IPS-15b (cell line): Measurements from ENCODE around the gene ZDHHC8.

Experiments
- H3K27me3 ChIP-seq: one replicate; pipeline ENCODE4 v1.6.1; 2013; ENCODE audit warnings: low read length; ENCODE audit not compliant: control insufficient read depth, insufficient read depth
- H3K36me3 ChIP-seq: one replicate; pipeline ENCODE4 v1.6.1; 2013; ENCODE audit warnings: low read length; ENCODE audit not compliant: control insufficient read depth, insufficient read depth
- H3K4me1 ChIP-seq: one replicate; pipeline ENCODE4 v1.6.1; 2013; ENCODE audit warnings: mild to moderate bottlenecking, low read length; ENCODE audit not compliant: control insufficient read depth, insufficient read depth
- H3K4me3 ChIP-seq: one replicate; pipeline ENCODE4 v1.5.1; 2013; ENCODE audit warnings: low read depth, low read length
- H3K9ac ChIP-seq: one replicate; pipeline ENCODE4 v1.6.1; 2013; ENCODE audit warnings: low read depth, mild to moderate bottlenecking, low read length
- H3K9me3 ChIP-seq: one replicate; pipeline ENCODE4 v1.6.1; 2013; ENCODE audit warnings: mild to moderate bottlenecking, low read length; ENCODE audit not compliant: control insufficient read depth, insufficient read depth

ZDHHC8 gene

GRCh38 chr22:20089226-20089976 lies 42.2 kb upstream of the ZDHHC8 start:
- H3K9me3 ChIP-seq, result no peaks in the 10 kb centered on the region
- H3K9ac ChIP-seq, result no peak overlapping the region
- H3K27me3 ChIP-seq, result no peaks in the 10 kb centered on the region
- peaks cover 84% of the 10 kb centered on the region for H3K36me3 ChIP-seq
- H3K4me3 ChIP-seq, result no peak overlapping the region
- H3K4me1 ChIP-seq, result no peaks in the 10 kb centered on the region

- Histone ChIP-seq H3K27me3 (no peaks in the 10 kb centered on the region), H3K4me1 (no peaks in the 10 kb centered on the region), H3K9me3 (no peaks in the 10 kb centered on the region), H3K9ac (no peak overlapping the region), H3K4me3 (no peak overlapping the region), H3K36me3 (peaks cover 88% of the 10 kb centered on the region)
Measured at GRCh38 chr22:20089977-20090729, 41.5 kb upstream of the ZDHHC8 start.

- H3K4me1 ChIP-seq, result no peaks in the 10 kb centered on the region
- H3K36me3 ChIP-seq, result peaks cover 89% of the 10 kb centered on the region
- no peak overlapping the region for H3K9ac ChIP-seq
- H3K9me3 ChIP-seq, result no peaks in the 10 kb centered on the region
- H3K27me3 ChIP-seq, result no peaks in the 10 kb centered on the region
- no peak overlapping the region for H3K4me3 ChIP-seq
Measured at GRCh38 chr22:20090730-20091240, 40.8 kb upstream of the ZDHHC8 start.

GRCh38 chr22:20091690-20092476 lies 39.7 kb upstream of the ZDHHC8 start:
- Histone ChIP-seq H3K27me3 (no peaks in the 10 kb centered on the region), H3K4me3 (no peak overlapping the region), H3K4me1 (no peaks in the 10 kb centered on the region), H3K36me3 (peaks cover 79% of the 10 kb centered on the region), H3K9me3 (no peaks in the 10 kb centered on the region), H3K9ac (no peak overlapping the region)

GRCh38 chr22:20092477-20092854 lies 39.1 kb upstream of the ZDHHC8 start:
- no peaks in the 10 kb centered on the region for H3K9me3 ChIP-seq

GRCh38 chr22:20093418-20094196 lies 38.0 kb upstream of the ZDHHC8 start:
- H3K36me3 ChIP-seq, result peaks cover 68% of the 10 kb centered on the region
- no peaks in the 10 kb centered on the region for H3K27me3 ChIP-seq
- H3K4me3 ChIP-seq, result no peak overlapping the region
- H3K9ac ChIP-seq, result no peak overlapping the region
- no peaks in the 10 kb centered on the region for H3K4me1 ChIP-seq
- no peaks in the 10 kb centered on the region for H3K9me3 ChIP-seq

More at GRCh38 chr22:20092477-20092854, 39.1 kb upstream of the ZDHHC8 start:
- no peak overlapping the region for H3K4me3 ChIP-seq
- H3K36me3 ChIP-seq, result peaks cover 73% of the 10 kb centered on the region
- H3K9ac ChIP-seq, result no peak overlapping the region
- H3K4me1 ChIP-seq, result no peaks in the 10 kb centered on the region
- no peaks in the 10 kb centered on the region for H3K27me3 ChIP-seq

- no peak overlapping the region for H3K4me3 ChIP-seq
- peaks cover 68% of the 10 kb centered on the region for H3K36me3 ChIP-seq
- no peak overlapping the region for H3K9ac ChIP-seq
- no peaks in the 10 kb centered on the region for H3K4me1 ChIP-seq
- no peaks in the 10 kb centered on the region for H3K27me3 ChIP-seq
- no peaks in the 10 kb centered on the region for H3K9me3 ChIP-seq
Measured at GRCh38 chr22:20094197-20094807, 37.3 kb upstream of the ZDHHC8 start.

- Histone ChIP-seq H3K9ac (no peak overlapping the region), H3K36me3 (peaks cover 61% of the 10 kb centered on the region), H3K9me3 (no peaks in the 10 kb centered on the region), H3K4me1 (no peaks in the 10 kb centered on the region), H3K4me3 (no peak overlapping the region), H3K27me3 (no peaks in the 10 kb centered on the region)
Measured at GRCh38 chr22:20095521-20095920, 36.1 kb upstream of the ZDHHC8 start.

- H3K9ac ChIP-seq, result no peak overlapping the region
- no peaks in the 10 kb centered on the region for H3K9me3 ChIP-seq
- no peaks in the 10 kb centered on the region for H3K27me3 ChIP-seq
- H3K4me1 ChIP-seq, result no peaks in the 10 kb centered on the region
- peaks cover 50% of the 10 kb centered on the region for H3K36me3 ChIP-seq
- H3K4me3 ChIP-seq, result no peak overlapping the region
Measured at GRCh38 chr22:20096574-20097420, 34.8 kb upstream of the ZDHHC8 start.

GRCh38 chr22:20099099-20099711 lies 32.4 kb upstream of the ZDHHC8 start:
- Histone ChIP-seq H3K27me3 (no peaks in the 10 kb centered on the region), H3K9me3 (no peaks in the 10 kb centered on the region), H3K36me3 (peaks cover 45% of the 10 kb centered on the region), H3K4me3 (no peak overlapping the region), H3K9ac (no peak overlapping the region), H3K4me1 (no peaks in the 10 kb centered on the region)
